HG03565 (cell line): Measurements from ENCODE around the gene POLE2.
"Not testable (repeated sequence)": the region's sequence is repeated elsewhere in the genome, so short reads cannot be mapped to it uniquely, and the experiment has no call there.

Source experiments
- ATAC-seq: cut with Tn5 transposase; IDR thresholded peaks from one replicate; pipeline ENCODE4 v1.9.1; 2021; ENCODE audit warnings: mild to moderate bottlenecking, moderate library complexity; ENCODE audit not compliant: unreplicated experiment

Gene POLE2

GRCh38 chr14:49620182-49621113, 67.6 kb downstream of the POLE2 start, which contains the start of the genes MGAT2 and RPL36AL:
TSS of gene MGAT2 (plus strand) at chr14:49620799. CDS start at chr14:49621269, 470 bp downstream.
TSS of gene RPL36AL (minus strand) at chr14:49620626. CDS start at chr14:49619104, 1,522 bp downstream.
- ATAC-seq = peak; percentile 88

- no peak for ATAC-seq
Observed at GRCh38 chr14:49619730-49620129, 68.3 kb downstream of the POLE2 start.

- ATAC-seq = not testable (repeated sequence)
Observed at GRCh38 chr14:49619273-49619672, 68.7 kb downstream of the POLE2 start.

- ATAC-seq = no peak
Observed at GRCh38 chr14:49617852-49618519, 70.0 kb downstream of the POLE2 start.

- ATAC-seq = no peak
Observed at GRCh38 chr14:49615776-49616175, 72.2 kb downstream of the POLE2 start.

- ATAC-seq = no peak
Observed at GRCh38 chr14:49614196-49614595, 73.8 kb downstream of the POLE2 start.

- ATAC-seq = no peak
Observed at GRCh38 chr14:49612671-49613070, 75.3 kb downstream of the POLE2 start.

GRCh38 chr14:49612251-49612650, 75.8 kb downstream of the POLE2 start:
- ATAC-seq = no peak

GRCh38 chr14:49607583-49607982, 80.4 kb downstream of the POLE2 start:
- no peak for ATAC-seq

GRCh38 chr14:49598485-49599300, 89.3 kb downstream of the POLE2 start, which contains the start of gene LRR1:
TSS of gene LRR1 (plus strand) at chr14:49598940. CDS start at chr14:49599021, 81 bp downstream.
- ATAC-seq = peak; percentile 31

- ATAC-seq = no peak
Observed at GRCh38 chr14:49598189-49598484, 89.9 kb downstream of the POLE2 start.

GRCh38 chr14:49594347-49595091, 93.5 kb downstream of the POLE2 start:
- peak; percentile 30 for ATAC-seq
